Endothelial cell (in vitro differentiated cells): Measurements from ENCODE around the gene ESYT1. TPM values are rescaled to one million over a fixed set of nuclear protein-coding genes. Genes with fewer than 3 reads are reported as not detected.
"Not testable (repeated sequence)": the region's sequence is repeated elsewhere in the genome, so short reads cannot be mapped to it uniquely, and the experiment has no call there.

ENCODE experiments used
- DNase-seq: peaks from one replicate; pipeline ENCODE4 v3.0.0; 2021; ENCODE audit warnings: low spot score
- H3K27ac Mint-ChIP-seq: one replicate; pipeline ENCODE4 v1.8.0; 2021; ENCODE audit warnings: mixed read lengths, inconsistent platforms; ENCODE audit not compliant: unreplicated experiment
- H3K27me3 Mint-ChIP-seq: one replicate; pipeline ENCODE4 v1.8.0; 2021; ENCODE audit warnings: mild to moderate bottlenecking, moderate library complexity, mixed read lengths, inconsistent platforms; ENCODE audit not compliant: unreplicated experiment
- H3K36me3 Mint-ChIP-seq: one replicate; pipeline ENCODE4 v1.8.0; 2021; ENCODE audit warnings: mild to moderate bottlenecking, low read depth, mixed read lengths, inconsistent platforms; ENCODE audit not compliant: unreplicated experiment
- H3K4me1 Mint-ChIP-seq: one replicate; pipeline ENCODE4 v1.8.0; 2021; ENCODE audit warnings: mild to moderate bottlenecking, mixed read lengths, inconsistent platforms; ENCODE audit not compliant: unreplicated experiment
- H3K4me3 Mint-ChIP-seq: one replicate; pipeline ENCODE4 v1.8.0; 2021; ENCODE audit warnings: mild to moderate bottlenecking, mixed read lengths, inconsistent platforms; ENCODE audit not compliant: unreplicated experiment
- H3K9me3 Mint-ChIP-seq: one replicate; pipeline ENCODE4 v1.8.0; 2021; ENCODE audit warnings: mixed read lengths, inconsistent platforms; ENCODE audit not compliant: unreplicated experiment
- total RNA-seq: library from RNA; stranded (reverse); fragmentation: NEBNext Ultra II Directional; extraction: Animal tissue kit (Norgen Biotek cat#: 25700); gene quantifications from one replicate; pipeline ENCODE4 v1.2.1, GENCODE V29; 2021; ENCODE audit not compliant: unreplicated experiment
- TF ChIP-seq, protein P1 (sequence below): fragments of 200-600 bp; sonication (generic); IDR thresholded peaks from one replicate; pipeline ENCODE4 v1.5.0; 2021; ENCODE audit warnings: antibody characterized with exemption; ENCODE audit not compliant: unreplicated experiment

ESYT1 gene
- total RNA-seq, 1 donor from 2014 or later, result 302 TPM

DNA sequence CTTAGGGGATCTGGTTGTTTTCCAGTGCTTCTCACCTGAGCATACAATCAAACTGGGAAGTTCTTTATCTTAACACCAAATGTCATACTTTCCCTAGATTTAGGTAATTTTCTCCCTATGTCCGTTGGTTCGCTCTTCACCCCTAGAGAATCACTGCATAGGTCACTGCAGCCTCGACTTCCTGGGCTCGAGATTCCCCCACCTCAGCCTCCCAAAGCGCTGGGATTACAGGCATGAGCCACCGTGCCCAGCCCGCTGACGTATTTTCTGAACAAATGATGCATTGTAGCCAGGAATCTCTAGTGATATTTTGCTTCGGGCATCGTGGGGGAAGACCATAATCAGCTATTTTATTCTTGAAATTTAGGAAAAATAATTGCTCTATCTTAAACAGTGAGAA lies 12.7 kb upstream of the ESYT1 start:
- Mint-ChIP-seq H3K9me3 (no peaks in the 10 kb centered on the region), H3K36me3 (peaks cover 63% of the 10 kb centered on the region), H3K4me3 (peak overlapping the region; percentile 99), H3K27ac (peak overlapping the region; percentile 100), H3K4me1 (peaks cover 36% of the 10 kb centered on the region), H3K27me3 (peaks cover 25% of the 10 kb centered on the region)
- no peak for DNase-seq
- TF ChIP-seq, protein P1, sequence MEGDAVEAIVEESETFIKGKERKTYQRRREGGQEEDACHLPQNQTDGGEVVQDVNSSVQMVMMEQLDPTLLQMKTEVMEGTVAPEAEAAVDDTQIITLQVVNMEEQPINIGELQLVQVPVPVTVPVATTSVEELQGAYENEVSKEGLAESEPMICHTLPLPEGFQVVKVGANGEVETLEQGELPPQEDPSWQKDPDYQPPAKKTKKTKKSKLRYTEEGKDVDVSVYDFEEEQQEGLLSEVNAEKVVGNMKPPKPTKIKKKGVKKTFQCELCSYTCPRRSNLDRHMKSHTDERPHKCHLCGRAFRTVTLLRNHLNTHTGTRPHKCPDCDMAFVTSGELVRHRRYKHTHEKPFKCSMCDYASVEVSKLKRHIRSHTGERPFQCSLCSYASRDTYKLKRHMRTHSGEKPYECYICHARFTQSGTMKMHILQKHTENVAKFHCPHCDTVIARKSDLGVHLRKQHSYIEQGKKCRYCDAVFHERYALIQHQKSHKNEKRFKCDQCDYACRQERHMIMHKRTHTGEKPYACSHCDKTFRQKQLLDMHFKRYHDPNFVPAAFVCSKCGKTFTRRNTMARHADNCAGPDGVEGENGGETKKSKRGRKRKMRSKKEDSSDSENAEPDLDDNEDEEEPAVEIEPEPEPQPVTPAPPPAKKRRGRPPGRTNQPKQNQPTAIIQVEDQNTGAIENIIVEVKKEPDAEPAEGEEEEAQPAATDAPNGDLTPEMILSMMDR, result no peak

DNA sequence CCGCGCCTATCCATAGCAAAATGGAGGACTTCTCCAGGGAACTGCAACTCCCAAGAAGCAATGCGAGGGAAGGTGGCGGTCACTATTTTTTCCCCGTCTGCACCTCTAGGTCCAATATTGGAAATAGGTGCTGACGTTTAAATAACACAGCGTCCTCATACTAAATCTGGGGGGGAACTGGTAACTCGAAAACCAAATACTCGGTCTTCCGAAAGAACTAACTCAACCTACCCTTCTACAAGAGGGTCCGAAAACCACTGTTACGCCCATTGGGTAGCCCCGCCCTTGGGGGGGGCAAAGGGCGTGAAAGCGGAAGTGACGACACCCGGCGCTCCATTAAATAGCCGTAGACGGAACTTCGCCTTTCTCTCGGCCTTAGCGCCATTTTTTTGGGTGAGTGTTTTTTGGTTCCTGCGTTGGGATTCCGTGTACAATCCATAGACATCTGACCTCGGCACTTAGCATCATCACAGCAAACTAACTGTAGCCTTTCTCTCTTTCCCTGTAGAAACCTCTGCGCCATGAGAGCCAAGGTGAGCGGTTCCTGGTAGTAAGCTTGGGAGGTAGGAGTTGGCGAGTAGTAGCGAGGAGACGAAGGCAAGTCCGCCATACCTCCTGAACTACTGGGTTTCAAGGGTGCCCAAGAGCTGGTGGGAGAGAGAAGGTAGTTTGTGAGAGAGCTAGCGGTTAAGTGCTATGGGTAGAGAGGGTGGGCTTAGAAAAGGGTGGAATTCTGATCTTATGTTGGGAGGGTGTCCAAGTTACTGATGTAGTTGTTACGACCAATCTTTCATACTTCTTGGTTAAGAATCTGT lies 11.6 kb upstream of the ESYT1 start, which contains the start of gene RPL41:
Gene RPL41, plus strand, starts transcription at position 367 of the 815 bp plus-strand sequence.
- H3K4me3 Mint-ChIP-seq, result peak within 1 kb of the TSS; percentile 99
- peaks cover 25% of the 10 kb centered on the region for H3K27me3 Mint-ChIP-seq

DNA sequence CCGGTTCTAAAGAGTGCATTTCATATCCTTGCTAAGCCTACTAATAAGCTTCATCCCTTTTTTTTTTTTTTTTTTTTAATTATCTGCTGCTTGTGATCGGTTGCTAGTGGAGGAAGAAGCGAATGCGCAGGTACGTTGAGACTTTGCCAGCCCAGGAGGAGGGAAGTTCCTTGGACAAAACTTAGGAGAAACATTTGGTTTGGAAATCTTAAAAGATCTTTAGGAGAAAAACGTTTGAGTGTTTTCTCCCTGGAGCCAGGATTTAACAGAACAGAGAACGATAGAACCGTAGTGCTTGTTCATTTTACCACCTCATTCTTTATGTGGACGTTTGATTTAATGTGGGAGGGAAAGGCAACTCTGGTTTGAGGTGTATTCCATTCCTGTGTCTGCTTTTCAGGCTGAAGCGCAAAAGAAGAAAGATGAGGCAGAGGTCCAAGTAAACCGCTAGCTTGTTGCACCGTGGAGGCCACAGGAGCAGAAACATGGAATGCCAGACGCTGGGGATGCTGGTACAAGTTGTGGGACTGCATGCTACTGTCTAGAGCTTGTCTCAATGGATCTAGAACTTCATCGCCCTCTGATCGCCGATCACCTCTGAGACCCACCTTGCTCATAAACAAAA lies 10.9 kb upstream of the ESYT1 start:
- Mint-ChIP-seq H3K4me3 (peak overlapping the region; percentile 99), H3K27me3 (peaks cover 25% of the 10 kb centered on the region), H3K27ac (peak overlapping the region; percentile 100), H3K4me1 (peaks cover 37% of the 10 kb centered on the region), H3K36me3 (peaks cover 60% of the 10 kb centered on the region)
- H3K9me3 Mint-ChIP-seq, DNase-seq: not testable (repeated sequence)

More for the DNA sequence above, 11.6 kb upstream of the ESYT1 start, which contains the start of gene RPL41:
- DNase-seq, result peak; percentile 90
- TF ChIP-seq, protein P1, result no peak
- peaks cover 36% of the 10 kb centered on the region for H3K4me1 Mint-ChIP-seq
- H3K36me3 Mint-ChIP-seq, result peaks cover 60% of the 10 kb centered on the region
- H3K9me3 Mint-ChIP-seq, result no peaks in the 10 kb centered on the region
- peak within 1 kb of the TSS; percentile 100 for H3K27ac Mint-ChIP-seq

DNA sequence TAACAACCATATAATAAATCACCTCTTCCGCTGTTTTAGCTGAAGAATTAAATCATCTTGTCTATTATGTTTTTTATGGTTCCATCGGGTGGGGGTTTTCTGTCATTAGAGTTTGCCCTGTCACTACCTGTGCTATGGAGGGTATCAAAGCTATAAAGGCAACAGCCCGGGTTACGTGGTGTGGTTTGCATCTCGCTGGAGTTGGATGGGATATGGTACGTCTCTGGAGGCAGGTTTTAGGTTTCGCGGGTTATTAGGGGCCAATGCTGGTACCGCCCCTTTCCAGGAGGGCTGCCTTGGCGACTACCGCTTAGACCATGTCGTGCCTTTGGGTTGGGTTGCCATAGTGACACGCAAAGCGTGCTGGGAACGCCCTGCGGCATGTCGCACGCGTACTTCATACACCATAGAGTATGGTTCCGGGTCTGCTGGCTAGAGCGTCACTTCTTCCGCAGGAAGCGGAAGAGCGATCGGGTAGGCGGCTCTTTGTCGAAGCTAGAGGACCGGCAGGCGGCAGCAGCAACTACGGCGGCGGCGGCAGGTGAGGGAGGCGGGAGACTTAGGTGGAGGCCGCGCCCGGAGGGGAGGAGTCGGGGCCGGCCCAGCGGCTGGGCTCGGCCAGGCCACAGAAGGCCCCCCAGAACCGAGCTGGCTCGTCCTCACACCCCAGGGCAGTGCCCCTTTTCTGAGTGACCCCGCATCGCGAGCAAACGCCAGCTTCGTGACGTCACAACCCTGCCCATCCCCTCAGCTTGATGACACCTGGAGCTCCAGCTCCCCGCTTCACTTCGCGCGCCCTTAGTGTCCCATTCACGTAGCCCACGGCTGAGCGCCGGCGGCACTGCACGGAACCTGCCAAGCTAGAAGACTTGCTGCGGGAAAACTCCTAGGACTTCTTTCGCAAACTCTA lies 10.0 kb upstream of the ESYT1 start, which contains the start of gene ZC3H10:
Gene ZC3H10, plus strand, starts transcription at position 489 of the 910 bp plus-strand sequence. CDS start 2,297 bp downstream, outside the sequence.
- Mint-ChIP-seq H3K27me3 (peaks cover 25% of the 10 kb centered on the region), H3K4me1 (peaks cover 40% of the 10 kb centered on the region), H3K4me3 (peak within 1 kb of the TSS; percentile 99), H3K9me3 (no peaks in the 10 kb centered on the region), H3K27ac (peak within 1 kb of the TSS; percentile 100), H3K36me3 (peaks cover 57% of the 10 kb centered on the region)
- DNase-seq, result peak; percentile 94
- TF ChIP-seq, protein P1, result no peak

DNA sequence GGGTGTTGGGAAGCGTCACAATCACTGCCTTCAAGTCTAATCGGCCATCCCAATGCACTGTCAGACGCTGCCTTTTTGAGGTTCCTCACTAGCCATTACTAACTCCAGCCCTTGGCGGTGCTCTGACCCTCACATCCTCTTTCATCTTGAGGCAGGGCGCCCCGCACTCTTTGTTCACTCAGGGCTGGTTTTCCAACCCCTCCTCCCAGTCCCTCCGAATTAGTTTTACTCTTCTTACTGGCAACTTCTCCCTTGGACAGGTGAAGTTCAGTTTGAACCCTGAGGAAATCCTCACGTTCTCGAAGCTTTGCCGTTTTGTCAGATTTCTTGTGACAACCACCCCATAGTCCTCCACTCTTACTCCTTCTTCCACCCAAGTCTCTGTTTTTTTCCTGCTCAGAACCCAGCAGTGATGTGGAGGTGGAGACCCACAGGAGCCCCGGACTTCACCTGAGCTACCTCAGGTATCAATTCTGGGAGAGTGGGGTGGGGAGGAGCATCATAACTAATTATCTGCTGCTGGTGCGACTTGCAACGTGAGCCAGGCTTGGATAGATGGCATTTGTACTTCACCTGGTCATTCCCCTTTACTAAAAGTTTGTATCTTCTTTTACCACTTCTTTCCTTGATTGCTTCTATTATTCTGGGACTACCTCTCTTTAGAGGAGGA lies 9.2 kb upstream of the ESYT1 start:
- no peak for DNase-seq
- H3K4me1 Mint-ChIP-seq, result peaks cover 44% of the 10 kb centered on the region
- peak overlapping the region; percentile 100 for H3K27ac Mint-ChIP-seq
- peak overlapping the region; percentile 99 for H3K4me3 Mint-ChIP-seq
- H3K9me3 Mint-ChIP-seq, result no peaks in the 10 kb centered on the region
- TF ChIP-seq, protein P1, result no peak
- H3K36me3 Mint-ChIP-seq, result peaks cover 51% of the 10 kb centered on the region
- H3K27me3 Mint-ChIP-seq, result peaks cover 25% of the 10 kb centered on the region
